ENCODE measurements around the gene SLC35E2B.
"Not testable (repeated sequence)": the region's sequence is repeated elsewhere in the genome, so short reads cannot be mapped to it uniquely, and the experiment has no call there.

The SLC35E2B gene

GRCh38 chr1:1680031-1680911 lies 12.3 kb downstream of the SLC35E2B start:
- no peak overlapping the region for H3K4me3 ChIP-seq (ENCODE audit: low read length)
- TF ChIP-seq CTCF (conservative IDR thresholded peaks at IDR 0.05; ENCODE audit: low read depth, low read length), result no peak
- DNase-seq (ENCODE audit: low read depth), result no peak

- TF ChIP-seq CTCF (conservative IDR thresholded peaks at IDR 0.05; ENCODE audit: low read depth, low read length), result peak; percentile 56
- DNase-seq (ENCODE audit: low read depth), result no peak
- H3K4me3 ChIP-seq (ENCODE audit: low read length), result no peak overlapping the region
These were observed 13.8 kb downstream of the SLC35E2B start for GRCh38 chr1:1678581-1679380.

- TF ChIP-seq CTCF (conservative IDR thresholded peaks at IDR 0.05; ENCODE audit: low read depth, low read length), result no peak
- no peak overlapping the region for H3K4me3 ChIP-seq (ENCODE audit: low read length)
- no peak for DNase-seq (ENCODE audit: low read depth)
These were observed 14.6 kb downstream of the SLC35E2B start for GRCh38 chr1:1677718-1678580.

- not testable (repeated sequence) for DNase-seq (ENCODE audit: low read depth); H3K4me3 ChIP-seq (ENCODE audit: low read length)
These were observed 16.5 kb downstream of the SLC35E2B start for GRCh38 chr1:1676087-1676486.

- not testable (repeated sequence) for DNase-seq (ENCODE audit: low read depth); H3K4me3 ChIP-seq (ENCODE audit: low read length)
These were observed 17.4 kb downstream of the SLC35E2B start for GRCh38 chr1:1675218-1675617.

GRCh38 chr1:1674806-1675205 lies 17.8 kb downstream of the SLC35E2B start:
- not testable (repeated sequence) for H3K4me3 ChIP-seq (ENCODE audit: low read length); DNase-seq (ENCODE audit: low read depth)

GRCh38 chr1:1672181-1672965 lies 20.2 kb downstream of the SLC35E2B start:
- no peak overlapping the region for H3K4me3 ChIP-seq (ENCODE audit: low read length)
- DNase-seq (ENCODE audit: low read depth), result no peak

More at GRCh38 chr1:1672181-1672965, 20.2 kb downstream of the SLC35E2B start:
- TF ChIP-seq CTCF (conservative IDR thresholded peaks at IDR 0.05; ENCODE audit: low read depth, low read length), result no peak

All from retinal pigment epithelial cell (primary cell).